ENCODE results near the gene RFLNA. TPM values are rescaled to one million over a fixed set of nuclear protein-coding genes. Genes with fewer than 3 reads are reported as not detected.

RFLNA gene
- total RNA-seq, 1 experiment from 2014 or later, result 10.6 TPM

DNA sequence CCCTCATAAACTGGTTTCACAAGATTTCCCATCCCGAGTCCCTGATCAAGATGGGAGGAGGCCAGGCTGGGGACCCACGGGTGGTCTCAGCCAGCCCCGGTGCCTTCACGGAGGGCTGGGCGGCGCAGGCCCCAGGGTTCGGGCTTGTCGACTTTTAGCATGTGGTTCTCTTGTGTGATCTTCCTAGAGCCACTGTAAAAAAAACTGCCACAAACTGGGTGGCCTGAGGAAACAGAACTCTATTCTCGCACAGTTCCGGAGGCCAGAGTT, 12.6 kb downstream of the RFLNA start:
- H3K18ac ChIP-seq (ENCODE audit: insufficient read length, low read depth, low read length), result no peak overlapping the region
- H3K14ac ChIP-seq (ENCODE audit: insufficient read depth, low read length), result no peak overlapping the region
- no peak overlapping the region for H3K56ac ChIP-seq (ENCODE audit: insufficient read length, low read depth, low read length)
- no peak overlapping the region for H2BK12ac ChIP-seq (ENCODE audit: insufficient read length, low read depth, low read length)
- Mint-ChIP-seq H3K4me1 (no peaks in the 10 kb centered on the region), H3K27ac (no peak overlapping the region), H3K27me3 (ENCODE audit: low read depth) (no peaks in the 10 kb centered on the region; the same call in 1 of the 2 replicates), H3K9me3 (no peaks in the 10 kb centered on the region), H3K4me3 (no peak overlapping the region), H3K36me3 (ENCODE audit: insufficient read depth in 1 of 3, low read depth in 3 of 3) (peaks cover 0 to 2% (median 0%) of the 10 kb centered on the region in 3 experiments; a peak in 3 of 7 replicates)
- no peak overlapping the region for H2BK15ac ChIP-seq (ENCODE audit: low read depth, low read length)
- no peak overlapping the region for H2AFZ ChIP-seq (ENCODE audit: low read length)
- H4K20me1 ChIP-seq (ENCODE audit: control insufficient read depth, insufficient read depth, insufficient read length), result no peaks in the 10 kb centered on the region
- no peaks in the 10 kb centered on the region for H3K27me3 ChIP-seq (ENCODE audit: insufficient read depth, low read length)
- peaks cover 2% of the 10 kb centered on the region for H3K23me2 ChIP-seq (ENCODE audit: insufficient read length, low read depth, low read length, poor library complexity, severe bottlenecking)
- no peaks in the 10 kb centered on the region; the same call in 1 of the 2 replicates for H3K4me1 ChIP-seq (ENCODE audit: insufficient read depth, low read length)
- no peak overlapping the region for H4K5ac ChIP-seq (ENCODE audit: insufficient read length, low read depth, low read length)
- H3K79me1 ChIP-seq (ENCODE audit: insufficient read depth, low read depth, low read length, poor library complexity, severe bottlenecking), result no peaks in the 10 kb centered on the region
- H2BK5ac ChIP-seq (ENCODE audit: insufficient read length, low read length), result no peak overlapping the region
- TF ChIP-seq, protein P1, sequence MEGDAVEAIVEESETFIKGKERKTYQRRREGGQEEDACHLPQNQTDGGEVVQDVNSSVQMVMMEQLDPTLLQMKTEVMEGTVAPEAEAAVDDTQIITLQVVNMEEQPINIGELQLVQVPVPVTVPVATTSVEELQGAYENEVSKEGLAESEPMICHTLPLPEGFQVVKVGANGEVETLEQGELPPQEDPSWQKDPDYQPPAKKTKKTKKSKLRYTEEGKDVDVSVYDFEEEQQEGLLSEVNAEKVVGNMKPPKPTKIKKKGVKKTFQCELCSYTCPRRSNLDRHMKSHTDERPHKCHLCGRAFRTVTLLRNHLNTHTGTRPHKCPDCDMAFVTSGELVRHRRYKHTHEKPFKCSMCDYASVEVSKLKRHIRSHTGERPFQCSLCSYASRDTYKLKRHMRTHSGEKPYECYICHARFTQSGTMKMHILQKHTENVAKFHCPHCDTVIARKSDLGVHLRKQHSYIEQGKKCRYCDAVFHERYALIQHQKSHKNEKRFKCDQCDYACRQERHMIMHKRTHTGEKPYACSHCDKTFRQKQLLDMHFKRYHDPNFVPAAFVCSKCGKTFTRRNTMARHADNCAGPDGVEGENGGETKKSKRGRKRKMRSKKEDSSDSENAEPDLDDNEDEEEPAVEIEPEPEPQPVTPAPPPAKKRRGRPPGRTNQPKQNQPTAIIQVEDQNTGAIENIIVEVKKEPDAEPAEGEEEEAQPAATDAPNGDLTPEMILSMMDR (conservative IDR thresholded peaks at IDR 0.05), result no peak
- no peak overlapping the region for H2BK120ac ChIP-seq (ENCODE audit: low read depth, low read length, poor library complexity, severe bottlenecking)
- H3K79me2 ChIP-seq (ENCODE audit: insufficient read depth, low read length), result no peaks in the 10 kb centered on the region
- no peak overlapping the region for H3K4me2 ChIP-seq (ENCODE audit: insufficient read depth, insufficient read length, low read length)
- no CpG with 5 or more reads among the region's 10 CpGs for WGBS (ENCODE audit: extremely low coverage, insufficient read length, low lambda C conversion rate)
- no peak overlapping the region for H4K91ac ChIP-seq (ENCODE audit: insufficient read length, low read depth, low read length)
- H3K27ac ChIP-seq (ENCODE audit: insufficient read length, low read depth, low read length), result no peak overlapping the region
- H4K8ac ChIP-seq (replicated peaks; ENCODE audit: insufficient read length, low read depth, low read length), result no peak overlapping the region
- H3K23ac ChIP-seq (ENCODE audit: insufficient read length, low read depth, low read length), result no peak overlapping the region
- no peak overlapping the region for H2AK5ac ChIP-seq (ENCODE audit: insufficient read length, low read length)
- no peak overlapping the region for H3K9ac ChIP-seq (ENCODE audit: extremely low read depth, insufficient read length, low read length)
- no peak for DNase-seq
- no peaks in the 10 kb centered on the region for H3K9me3 ChIP-seq (ENCODE audit: control insufficient read depth, low read depth, low read length)
- H2BK20ac ChIP-seq (ENCODE audit: low read depth, low read length, poor library complexity, severe bottlenecking), result no peak overlapping the region
- no peak overlapping the region for H3K4ac ChIP-seq (ENCODE audit: low read depth, low read length)
- no peak overlapping the region for H3T11ph ChIP-seq (ENCODE audit: low read length)
